ENCODE data around the gene DNAI1.

- TF ChIP-seq POLR2A (IDR thresholded peaks at IDR 0.05) (no peak), CTCF (IDR thresholded peaks at IDR 0.05) (no peak), EP300 (IDR thresholded peaks at IDR 0.05) (no peak)
Observed at GRCh38 chr9:34492051-34492450, 33.4 kb downstream of the DNAI1 start.

Data from tibial nerve (tissue), 4 donors.